Activated naive CD8-positive, alpha-beta T cell treated with anti-CD3 and anti-CD28 coated beads, Interleukin-2, amount 50 U/mL, for 16 hours (primary cell): ENCODE data around the gene CLCNKA.

Experiments
- DNase-seq: peaks from one replicate; pipeline ENCODE4 v3.0.0-alpha.2; 2020; ENCODE audit warnings: low read depth, low spot score

The CLCNKA gene

DNA sequence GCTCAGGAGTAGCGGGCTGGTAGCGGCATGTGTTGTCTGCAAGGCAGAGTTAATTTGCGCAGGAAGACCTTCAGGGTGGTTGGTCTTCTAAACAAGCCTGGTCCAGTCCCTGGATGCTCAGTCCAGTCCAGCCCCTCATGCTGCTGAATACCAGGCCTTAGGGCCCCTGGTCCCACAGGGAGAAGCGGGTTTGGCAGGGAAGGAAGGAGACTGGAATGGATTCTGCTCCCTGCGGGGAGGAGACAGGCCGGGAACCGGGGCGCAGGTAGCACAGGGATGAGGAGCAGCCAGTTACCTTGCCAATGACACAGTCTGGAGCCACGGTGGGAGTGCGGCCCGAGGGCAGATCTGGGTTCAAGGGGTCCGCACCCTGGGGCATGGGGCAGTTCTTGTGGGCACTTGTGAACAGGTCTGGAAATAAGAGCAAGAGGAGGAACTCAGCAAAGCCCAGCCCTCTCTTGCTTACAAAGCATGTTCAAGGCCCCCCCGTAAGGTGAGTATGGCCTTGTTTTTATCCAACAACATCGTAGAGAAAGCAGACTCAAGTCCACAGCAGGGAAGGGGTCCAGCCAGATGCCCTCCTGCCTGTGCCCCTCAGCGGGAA, 41.5 kb downstream of the CLCNKA start:
- no peak for DNase-seq

- no peak for DNase-seq
These were observed 42.1 kb downstream of the CLCNKA start for GRCh38 chr1:16063921-16064320.

DNA sequence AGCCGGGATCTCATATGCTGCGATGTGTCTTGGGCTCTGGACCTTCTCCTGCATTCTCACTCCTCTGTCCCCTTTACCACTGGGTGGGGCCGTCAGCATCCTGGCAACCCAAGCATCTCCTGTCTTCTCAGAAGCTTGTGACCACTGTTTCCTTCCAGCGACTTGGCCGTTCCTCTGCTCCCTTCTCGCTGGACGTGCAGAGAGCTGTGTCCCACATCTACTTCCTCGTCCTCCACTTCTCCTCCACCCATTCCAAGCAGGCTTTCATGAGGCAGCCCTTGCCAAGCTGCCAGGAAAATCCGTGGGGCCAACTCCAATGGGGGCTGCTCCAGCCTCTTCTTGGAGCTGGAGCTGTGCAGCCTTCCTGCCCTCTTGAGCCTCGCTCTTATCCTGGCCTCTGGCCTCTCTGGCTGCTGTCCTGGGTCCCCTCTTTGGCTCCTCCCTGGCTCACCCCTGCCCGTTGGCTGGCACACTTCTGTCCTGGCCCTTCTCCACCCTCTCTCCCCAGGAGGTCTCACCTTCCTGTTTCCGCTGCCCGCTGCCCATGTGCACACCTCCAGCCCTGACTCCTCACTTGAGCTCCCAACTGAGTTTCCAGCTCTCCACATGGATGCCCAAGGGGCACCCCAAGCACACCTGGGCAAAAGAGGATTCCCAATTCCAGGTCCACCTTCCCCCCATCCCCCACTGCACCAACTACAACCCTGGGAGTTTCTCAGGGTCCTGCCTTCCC, 42.9 kb downstream of the CLCNKA start:
- DNase-seq = no peak

DNA sequence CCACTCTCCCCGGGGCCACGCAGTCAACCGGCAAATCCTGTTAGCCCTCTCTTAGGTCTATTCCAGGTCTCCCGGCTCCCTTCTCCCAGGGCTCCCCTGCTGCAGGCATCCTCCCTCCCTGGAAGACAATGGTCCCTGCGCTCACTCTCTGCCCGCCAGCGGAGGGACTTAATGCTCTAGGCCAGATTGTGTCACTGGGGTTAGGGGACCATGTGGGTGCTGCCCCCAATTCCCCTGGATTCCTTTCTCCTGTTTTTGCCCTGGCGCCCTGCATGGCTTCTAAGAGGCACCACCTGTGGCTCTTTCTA, 43.4 kb downstream of the CLCNKA start:
- no peak for DNase-seq

DNA sequence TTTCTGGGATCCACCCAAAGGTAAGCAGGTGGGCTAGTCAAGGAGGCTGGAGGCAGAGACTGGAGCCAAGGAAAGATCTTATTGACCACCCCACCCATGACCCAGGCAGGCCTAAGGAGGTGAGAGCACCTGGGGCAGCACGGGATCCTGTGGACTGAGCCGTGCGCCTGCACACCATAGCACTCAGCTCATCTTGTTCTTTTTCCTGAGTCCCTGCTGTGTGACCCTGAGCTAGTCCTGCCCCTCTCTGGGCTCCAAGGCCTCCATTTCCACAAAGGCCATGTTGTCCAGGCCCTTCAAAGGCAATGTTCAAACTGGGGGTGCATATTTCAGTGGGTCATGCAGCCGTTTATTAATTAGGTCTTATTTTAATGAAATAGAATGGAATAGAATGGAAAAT, 44.4 kb downstream of the CLCNKA start:
- DNase-seq = no peak

DNA sequence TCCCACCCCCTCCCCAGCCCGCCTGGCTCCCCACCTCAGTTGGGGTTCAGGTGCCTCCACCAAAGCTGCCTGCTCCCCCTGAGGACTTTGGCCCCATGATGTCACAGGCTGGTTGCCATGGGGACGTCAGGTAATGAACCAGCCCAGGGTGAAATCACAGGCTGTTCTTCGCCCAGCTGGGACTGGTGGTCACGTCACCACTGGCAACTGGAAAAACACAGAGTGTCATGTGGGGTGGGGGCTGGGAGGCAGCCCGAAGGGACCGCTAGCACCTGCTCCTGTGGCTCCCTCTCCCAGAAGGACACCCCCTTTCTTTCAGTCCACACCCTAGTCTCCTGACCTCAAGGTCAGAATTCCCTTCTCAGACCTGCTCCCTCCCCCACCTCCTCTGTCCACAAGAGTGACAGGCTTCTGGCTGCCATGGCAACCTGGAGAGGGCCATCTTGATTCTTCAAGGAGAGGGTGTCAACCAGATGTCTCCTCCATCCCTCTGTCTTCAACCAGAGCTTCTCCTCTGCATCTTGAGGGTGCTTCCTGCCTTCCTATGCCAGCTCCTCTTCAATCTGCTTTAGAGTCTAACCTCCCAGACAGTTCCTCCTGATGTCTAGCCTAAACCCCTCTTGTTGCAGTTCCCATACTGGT, 45.4 kb downstream of the CLCNKA start:
- no peak for DNase-seq

GRCh38 chr1:16067933-16068332, 46.1 kb downstream of the CLCNKA start:
- DNase-seq = no peak

DNA sequence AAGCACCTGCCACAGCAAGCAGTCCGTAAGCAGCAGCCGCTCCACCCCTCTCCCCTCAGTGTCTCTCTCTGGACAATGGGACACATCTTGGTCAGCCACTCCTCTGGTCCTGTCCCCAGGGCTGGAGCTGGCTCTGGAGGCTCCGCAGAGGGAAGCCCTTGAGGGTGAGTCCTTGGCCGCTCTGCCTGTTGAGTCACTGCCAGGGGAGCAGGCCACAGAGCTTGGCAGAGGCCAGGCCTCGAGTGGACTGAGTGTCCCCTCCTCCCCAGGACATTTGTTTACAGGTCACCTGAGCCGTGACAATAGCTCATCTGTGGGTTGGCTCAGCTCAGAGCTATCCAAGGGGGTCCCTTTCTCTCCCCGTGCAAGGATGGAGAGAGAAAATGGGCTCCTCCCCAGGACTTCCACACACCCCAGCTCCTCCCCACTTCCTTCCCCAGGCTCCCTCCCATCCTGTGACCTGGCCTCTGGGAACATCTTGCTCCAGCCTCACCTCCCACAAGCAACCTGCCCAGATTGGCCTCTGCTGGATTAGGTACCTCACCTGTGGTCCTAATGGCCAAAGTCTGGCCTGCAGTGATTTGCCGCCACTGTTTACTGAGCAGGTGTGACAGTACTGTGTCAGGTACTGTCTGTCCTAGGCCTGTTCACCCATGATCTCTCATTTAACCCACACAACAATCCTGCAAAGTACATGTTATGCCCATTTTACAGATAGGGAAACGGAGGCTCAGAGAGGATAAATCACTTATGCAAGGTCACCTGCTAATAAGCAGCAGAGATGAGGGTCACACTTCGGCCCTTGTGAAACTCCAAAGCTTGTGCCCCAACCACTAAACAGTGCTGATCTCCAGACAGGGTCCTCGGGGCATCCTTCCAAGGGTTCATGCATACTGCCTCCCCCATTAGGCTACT, 46.8 kb downstream of the CLCNKA start:
- no peak for DNase-seq

DNA sequence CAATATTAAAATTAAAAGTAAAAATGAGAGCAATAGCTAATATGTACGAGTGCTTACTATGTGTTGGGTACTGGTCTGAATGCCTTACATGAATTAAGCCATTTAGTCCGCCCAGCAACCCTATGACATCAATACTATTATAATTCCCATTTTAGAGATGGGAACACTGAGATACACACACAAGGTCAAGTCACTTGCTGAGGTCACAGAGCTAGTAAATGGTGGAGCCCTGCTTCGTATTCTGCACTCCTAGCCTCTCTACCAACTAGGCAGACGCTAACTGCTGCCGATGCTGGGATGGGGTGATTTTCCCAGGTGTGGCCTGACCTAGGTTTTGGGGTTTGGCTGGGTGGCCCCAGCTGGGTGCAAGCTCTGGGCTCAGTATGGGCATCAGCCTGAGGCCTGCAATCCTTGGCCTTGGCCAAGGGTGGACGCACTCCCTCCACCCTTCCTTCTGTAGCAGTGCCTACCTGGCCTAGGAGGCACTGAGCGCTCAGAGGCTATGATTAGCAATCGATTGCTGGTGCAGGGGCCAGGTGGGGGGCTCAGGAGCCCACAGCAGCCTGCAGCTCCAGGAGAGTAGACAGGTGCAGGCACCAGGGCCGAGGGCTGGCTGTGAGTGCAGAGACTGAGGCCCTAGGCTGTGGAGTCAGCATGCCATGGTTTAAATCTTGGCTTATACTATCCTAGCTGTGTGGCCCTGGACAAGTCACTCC, 49.0 kb downstream of the CLCNKA start:
- DNase-seq = no peak

DNA sequence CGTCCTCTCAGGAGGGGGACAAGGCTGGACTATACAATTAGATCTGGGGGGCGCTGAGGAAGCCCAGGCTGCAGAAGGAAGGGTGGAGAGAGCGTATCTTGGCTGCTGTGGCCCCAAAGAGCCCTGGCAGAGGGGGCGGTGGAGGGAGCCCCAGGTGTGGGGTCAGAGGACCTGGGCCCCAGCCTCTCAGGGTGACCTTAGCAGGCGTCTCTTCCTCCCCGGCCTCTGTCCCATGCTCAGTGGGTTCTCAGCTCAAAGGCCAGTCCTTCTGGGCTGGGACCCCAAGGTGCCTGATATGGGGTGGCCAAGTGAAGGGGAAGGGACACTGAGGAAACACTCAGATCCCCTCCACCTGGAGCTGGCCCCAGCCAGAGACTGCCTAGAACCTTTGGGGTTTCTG, 49.8 kb downstream of the CLCNKA start:
- no peak for DNase-seq

DNA sequence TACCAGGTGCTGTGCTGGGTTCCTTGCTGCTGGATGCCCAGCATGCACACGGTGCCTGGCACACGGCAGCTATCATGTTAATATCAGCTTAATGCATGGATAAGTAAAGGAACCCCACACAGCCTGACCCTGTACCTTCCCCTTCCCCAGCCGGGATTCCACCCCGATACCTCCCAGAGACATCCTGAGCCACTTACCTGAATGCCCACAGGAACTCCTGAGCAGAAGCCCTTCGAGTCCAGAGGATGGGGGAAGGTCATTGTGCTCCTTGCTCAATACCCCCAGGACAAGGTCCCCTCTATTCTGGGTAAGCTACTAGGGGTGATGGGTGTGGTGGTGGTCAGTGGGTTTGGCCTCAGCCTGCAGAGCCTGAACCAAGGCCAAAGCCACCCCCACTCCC, 50.3 kb downstream of the CLCNKA start:
- no peak for DNase-seq

GRCh38 chr1:16072616-16073484, 51.0 kb downstream of the CLCNKA start:
- no peak for DNase-seq

DNA sequence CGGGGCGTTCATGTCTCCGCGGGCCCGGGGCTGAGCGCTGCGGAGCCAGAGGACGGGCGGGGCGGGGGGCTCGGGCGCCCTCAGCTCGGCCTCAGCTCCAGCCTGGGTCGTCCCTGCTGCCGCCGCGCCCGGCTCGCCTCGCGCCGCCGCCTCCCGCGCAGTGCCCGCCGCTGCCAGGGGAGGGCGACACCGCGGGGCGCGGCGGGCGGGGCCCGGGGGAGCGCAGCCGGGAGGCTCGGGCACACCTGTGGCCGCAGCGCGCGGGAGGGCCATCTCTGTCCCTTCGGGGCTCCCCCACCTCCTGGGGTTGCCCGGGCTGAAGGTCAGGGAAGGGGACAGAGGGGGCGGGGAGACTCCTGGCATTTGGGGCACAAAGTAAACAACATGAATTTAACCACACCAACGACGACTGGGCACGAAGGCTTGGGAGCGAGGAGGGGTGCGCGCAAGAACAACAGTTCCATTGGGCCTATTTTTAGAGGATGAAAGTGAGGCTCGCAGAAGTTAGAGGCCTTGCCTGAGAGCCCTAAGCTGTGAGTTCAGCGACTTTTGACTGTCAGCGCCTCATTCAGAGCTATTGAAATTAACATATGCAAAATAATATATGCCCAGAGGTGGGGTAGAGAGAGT, 51.8 kb downstream of the CLCNKA start, which contains the start of gene FAM131C:
TSS of gene FAM131C (minus strand) at position 162 of the 630 bp plus-strand sequence. CDS start 209 bp downstream, outside the sequence.
- DNase-seq = no peak

GRCh38 chr1:16074217-16074616, 52.4 kb downstream of the CLCNKA start:
- DNase-seq = no peak

GRCh38 chr1:16075337-16076030, 53.6 kb downstream of the CLCNKA start:
- no peak for DNase-seq

GRCh38 chr1:16076031-16076864, 54.4 kb downstream of the CLCNKA start:
- DNase-seq = no peak

DNA sequence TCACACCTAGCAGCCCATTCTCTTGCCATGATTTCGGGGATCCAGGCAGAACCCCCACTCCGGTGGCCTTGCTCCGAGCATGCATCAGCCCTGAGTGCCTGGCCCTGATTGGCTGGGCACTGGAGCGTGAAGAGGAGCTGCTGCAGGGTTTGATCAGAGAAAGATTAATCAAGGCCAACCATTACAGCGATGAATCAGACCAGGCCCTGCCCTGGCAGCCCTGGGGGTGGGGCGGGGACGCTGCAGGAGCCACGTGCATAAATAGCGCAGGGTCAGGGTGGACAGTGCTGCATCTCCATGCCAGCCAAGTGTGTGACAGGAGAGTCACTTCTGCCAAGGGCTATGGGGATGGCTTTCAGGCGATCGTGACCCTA, 55.0 kb downstream of the CLCNKA start:
- DNase-seq = no peak

- DNase-seq = no peak
These were observed 55.8 kb downstream of the CLCNKA start for GRCh38 chr1:16077406-16078245.
